ENCODE data around the gene SURF6. TPM values are rescaled to one million over a fixed set of nuclear protein-coding genes. Genes with fewer than 3 reads are reported as not detected.

The SURF6 gene
- total RNA-seq, 1 experiment from 2014 or later: 21.2 TPM

GRCh38 chr9:133375724-133376654, 40.0 kb upstream of the SURF6 start, which contains the start of the genes STKLD1 and SURF4:
Gene STKLD1 (plus strand): TSS chr9:133376366. CDS start chr9:133376474, 108 bp downstream.
Gene SURF4 (minus strand): TSS chr9:133376060. CDS start chr9:133375969, 91 bp downstream.
- H3K9me2 ChIP-seq (ENCODE audit: insufficient read depth): no peaks in the 10 kb centered on the region
- H2AFZ ChIP-seq: peak within 1 kb of the TSS; percentile 81
- H3K27ac ChIP-seq: peak within 1 kb of the TSS; percentile 59; the same call in 1 of the 2 replicates
- peak; percentile 80 to 99 for DNase-seq
- H4K20me1 ChIP-seq (ENCODE audit: insufficient read depth): peaks cover 39% of the 10 kb centered on the region
- peak within 1 kb of the TSS; percentile 69 for H3K4me3 ChIP-seq
- peaks cover 36% of the 10 kb centered on the region for H3K4me1 ChIP-seq (replicated peaks; ENCODE audit: insufficient read depth)
- no peaks in the 10 kb centered on the region for H3K27me3 ChIP-seq (ENCODE audit: insufficient read depth, low read depth)
- intact Hi-C loops (cut with micrococcal nuclease; ENCODE audit: unreplicated experiment): loop anchor here (1.0 to 2.0 kb wide), 2 partner anchors 19 to 28 kb away; partner anchors contain the start of genes MED22, RPL7A, SURF1 and SURF2
- ChIA-PET POLR2A (ENCODE audit: unreplicated experiment) (interaction anchor here (0.5 to 0.6 kb wide), 2 partner anchors 20 to 454 kb away, joined by 3 to 5 read pairs; partner anchors contain the start of genes SURF1 and SURF2), CTCF (interaction anchor here (0.5 kb wide), 1 partner anchor 182 kb away, joined by 9 read pairs; no protein-coding TSS in a partner anchor)
- TF ChIP-seq, protein P1, sequence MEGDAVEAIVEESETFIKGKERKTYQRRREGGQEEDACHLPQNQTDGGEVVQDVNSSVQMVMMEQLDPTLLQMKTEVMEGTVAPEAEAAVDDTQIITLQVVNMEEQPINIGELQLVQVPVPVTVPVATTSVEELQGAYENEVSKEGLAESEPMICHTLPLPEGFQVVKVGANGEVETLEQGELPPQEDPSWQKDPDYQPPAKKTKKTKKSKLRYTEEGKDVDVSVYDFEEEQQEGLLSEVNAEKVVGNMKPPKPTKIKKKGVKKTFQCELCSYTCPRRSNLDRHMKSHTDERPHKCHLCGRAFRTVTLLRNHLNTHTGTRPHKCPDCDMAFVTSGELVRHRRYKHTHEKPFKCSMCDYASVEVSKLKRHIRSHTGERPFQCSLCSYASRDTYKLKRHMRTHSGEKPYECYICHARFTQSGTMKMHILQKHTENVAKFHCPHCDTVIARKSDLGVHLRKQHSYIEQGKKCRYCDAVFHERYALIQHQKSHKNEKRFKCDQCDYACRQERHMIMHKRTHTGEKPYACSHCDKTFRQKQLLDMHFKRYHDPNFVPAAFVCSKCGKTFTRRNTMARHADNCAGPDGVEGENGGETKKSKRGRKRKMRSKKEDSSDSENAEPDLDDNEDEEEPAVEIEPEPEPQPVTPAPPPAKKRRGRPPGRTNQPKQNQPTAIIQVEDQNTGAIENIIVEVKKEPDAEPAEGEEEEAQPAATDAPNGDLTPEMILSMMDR (conservative IDR thresholded peaks at IDR 0.05): no peak
- TF ChIP-seq EZH2 (IDR thresholded peaks at IDR 0.05; ENCODE audit: low read depth): no peak
- H3K9me3 ChIP-seq (ENCODE audit: insufficient read depth, low read depth): no peaks in the 10 kb centered on the region
- peaks cover 46% of the 10 kb centered on the region for H3K79me2 ChIP-seq (ENCODE audit: low read depth)
- peaks cover 13% of the 10 kb centered on the region for H3F3A ChIP-seq (ENCODE audit: insufficient read depth, low read depth)
- H3K4me2 ChIP-seq: peak within 1 kb of the TSS; percentile 94
- no TSS peak for BruUV-seq (replicated peaks)
- peaks cover 9% of the 10 kb centered on the region for H3K36me3 ChIP-seq (ENCODE audit: low read depth)

GRCh38 chr9:133375116-133375723, 39.2 kb upstream of the SURF6 start:
- H4K20me1 ChIP-seq (ENCODE audit: insufficient read depth): peaks cover 47% of the 10 kb centered on the region

More at GRCh38 chr9:133375116-133375723, 39.2 kb upstream of the SURF6 start:
- Histone ChIP-seq H3K4me2 (peak overlapping the region; percentile 81), H3K4me3 (peak overlapping the region; percentile 69), H3K4me1 (replicated peaks; ENCODE audit: insufficient read depth) (peaks cover 36% of the 10 kb centered on the region), H3K36me3 (ENCODE audit: low read depth) (peaks cover 9% of the 10 kb centered on the region), H3F3A (ENCODE audit: insufficient read depth, low read depth) (peaks cover 13% of the 10 kb centered on the region), H2AFZ (0 out of 2 replicates have a peak overlapping the region, but pooled peaks have one; percentile 20), H3K27me3 (ENCODE audit: insufficient read depth, low read depth) (no peaks in the 10 kb centered on the region), H3K79me2 (ENCODE audit: low read depth) (peaks cover 53% of the 10 kb centered on the region), H3K27ac (peak overlapping the region; percentile 59; the same call in 1 of the 2 replicates), H3K9me3 (ENCODE audit: insufficient read depth, low read depth) (no peaks in the 10 kb centered on the region), H3K9me2 (ENCODE audit: insufficient read depth) (no peaks in the 10 kb centered on the region)
- TF ChIP-seq EZH2 (IDR thresholded peaks at IDR 0.05; ENCODE audit: low read depth): no peak
- TF ChIP-seq, protein P1 (conservative IDR thresholded peaks at IDR 0.05): no peak; the same call in 1 of the 2 replicates
- intact Hi-C loops (cut with micrococcal nuclease; ENCODE audit: unreplicated experiment): loop anchor here (2.0 kb wide), 1 partner anchor 18 kb away; the partner anchor contains the start of genes SURF1 and SURF2
- no TSS peak for BruUV-seq (replicated peaks)
- ChIA-PET POLR2A (ENCODE audit: unreplicated experiment) (interaction anchor here (0.7 kb wide), 2 partner anchors 73 to 272 kb away, joined by 3 to 4 read pairs; no protein-coding TSS in a partner anchor), CTCF (interaction anchor here (0.5 kb wide), 1 partner anchor 181 kb away, joined by 9 read pairs; no protein-coding TSS in a partner anchor)
- peak; percentile 30 to 50 for DNase-seq
